RWPE2 (cell line): ENCODE data around the gene SSC5D.

Source experiments
- ATAC-seq: fragments of 200-7000 bp; cut with Tn5 transposase; 3 replicates; pipeline ENCODE4 v1.9.1; 2021; ENCODE audit warnings: low read depth
- DNase-seq: peaks from one replicate; pipeline ENCODE4 v3.0.0-alpha.2; 2020; ENCODE audit warnings: low spot score
- H3K27ac ChIP-seq: fragments of 450-650 bp; 2 replicates; pipeline ENCODE4 v1.5.1; 2017; ENCODE audit warnings: mild to moderate bottlenecking; ENCODE audit not compliant: poor library complexity, severe bottlenecking
- H3K27me3 ChIP-seq: fragments of 250-450 bp; sonication (Bioruptor Pico); 2 replicates; pipeline ENCODE4 v1.5.1; 2021; ENCODE audit warnings: mild to moderate bottlenecking, moderate library complexity; ENCODE audit not compliant: insufficient read depth, poor library complexity, severe bottlenecking
- H3K36me3 ChIP-seq: fragments of 250-450 bp; sonication (Bioruptor Pico); 2 replicates; pipeline ENCODE4 v1.5.1; 2020; ENCODE audit warnings: low read depth, mild to moderate bottlenecking, moderate library complexity
- H3K4me1 ChIP-seq: fragments of 250-450 bp; sonication (Bioruptor Pico); 2 replicates; pipeline ENCODE4 v1.5.1; 2021; ENCODE audit warnings: mild to moderate bottlenecking, moderate library complexity; ENCODE audit not compliant: insufficient read depth, poor library complexity, severe bottlenecking
- H3K4me3 ChIP-seq: fragments of 250-450 bp; sonication (Bioruptor Pico); 2 replicates; pipeline ENCODE4 v1.5.1; 2021; ENCODE audit warnings: mild to moderate bottlenecking, moderate library complexity; ENCODE audit not compliant: severe bottlenecking
- H3K9me3 ChIP-seq: fragments of 250-450 bp; sonication (Bioruptor Pico); 2 replicates; pipeline ENCODE4 v1.5.1; 2021; ENCODE audit warnings: mild to moderate bottlenecking, moderate library complexity; ENCODE audit not compliant: severe bottlenecking
- CTCF ChIP-seq: fragments of 450-650 bp; IDR thresholded peaks from one replicate; pipeline ENCODE4 v1.5.1; 2017; ENCODE audit warnings: mild to moderate bottlenecking, moderate library complexity; ENCODE audit not compliant: poor library complexity, severe bottlenecking

The SSC5D gene

DNA sequence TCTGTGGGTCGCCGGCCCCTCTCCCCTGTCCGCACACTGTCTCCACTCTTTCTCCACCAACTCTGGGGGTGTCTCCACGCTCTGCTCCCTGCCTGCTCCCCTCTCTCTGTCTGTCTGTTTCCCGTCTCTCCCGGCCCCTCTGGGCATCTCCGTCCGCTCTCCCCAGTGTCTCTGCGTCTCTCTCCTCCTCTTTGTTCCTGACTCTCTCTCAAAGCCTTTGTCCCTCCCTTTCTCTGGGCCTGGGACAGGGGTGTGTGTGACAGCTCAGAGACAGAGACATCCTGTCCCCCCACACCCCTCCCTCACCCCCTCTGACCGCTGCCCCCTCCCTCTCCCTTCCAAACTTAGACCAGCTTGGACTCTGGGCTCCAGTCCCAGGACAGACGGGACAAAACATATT, 57.8 kb downstream of the SSC5D start:
- no peak for ATAC-seq
- Histone ChIP-seq H3K4me1 (peaks cover 18% of the 10 kb centered on the region), H3K27ac (no peak overlapping the region), H3K9me3 (no peaks in the 10 kb centered on the region), H3K36me3 (no peaks in the 10 kb centered on the region), H3K4me3 (no peak overlapping the region), H3K27me3 (no peaks in the 10 kb centered on the region)
- TF ChIP-seq CTCF = no peak
- no peak for DNase-seq

DNA sequence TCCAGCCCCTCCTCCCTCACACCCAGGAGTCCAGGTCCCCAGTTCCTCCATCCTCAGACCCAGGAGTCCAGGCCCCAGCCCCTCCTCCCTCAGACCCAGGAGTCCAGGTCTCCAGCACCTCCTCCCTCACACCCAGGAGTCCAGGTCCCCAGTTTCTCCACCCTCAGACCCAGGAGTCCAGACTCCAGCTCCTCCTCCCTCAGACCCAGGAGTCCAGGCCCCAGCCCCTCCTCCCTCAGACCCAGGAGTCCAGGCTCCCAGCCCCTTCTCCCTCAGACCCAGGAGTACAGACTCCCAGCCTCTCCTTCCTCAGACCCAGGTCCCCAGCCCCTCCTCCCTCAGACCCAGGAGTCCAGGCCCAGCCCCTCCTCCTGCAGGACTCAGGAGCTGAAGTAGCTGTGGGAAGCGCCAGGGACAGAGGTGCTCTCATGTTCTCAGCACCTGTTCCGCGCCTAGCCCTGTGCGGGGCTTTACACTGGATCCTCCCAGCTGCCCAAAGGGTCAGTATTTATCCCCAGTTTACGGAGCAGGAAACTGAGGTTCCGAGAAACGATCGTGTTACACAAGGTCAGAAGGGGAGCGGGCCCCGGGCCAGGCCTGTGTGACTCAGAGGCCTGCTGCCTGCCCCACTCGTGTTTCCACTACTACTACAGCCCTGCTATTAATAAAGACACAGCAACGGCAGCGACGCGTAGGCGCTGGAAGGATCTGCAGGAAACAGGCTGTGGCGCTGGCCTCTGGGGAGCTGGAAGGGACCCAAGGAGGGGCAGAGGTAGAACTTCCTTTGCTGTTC, 58.8 kb downstream of the SSC5D start:
- H3K4me3 ChIP-seq = no peak overlapping the region
- no peaks in the 10 kb centered on the region for H3K9me3 ChIP-seq
- no peaks in the 10 kb centered on the region for H3K27me3 ChIP-seq
- no peak for ATAC-seq
- TF ChIP-seq CTCF = no peak
- no peaks in the 10 kb centered on the region for H3K36me3 ChIP-seq
- no peak overlapping the region for H3K27ac ChIP-seq
- peaks cover 18% of the 10 kb centered on the region for H3K4me1 ChIP-seq
- DNase-seq = no peak

- no peak for TF ChIP-seq CTCF
- H3K9me3 ChIP-seq = no peaks in the 10 kb centered on the region
- H3K27me3 ChIP-seq = no peaks in the 10 kb centered on the region
- peak overlapping the region; percentile 90 for H3K27ac ChIP-seq
- peak; percentile 67 for ATAC-seq
- no peak overlapping the region for H3K4me3 ChIP-seq
- H3K4me1 ChIP-seq = peaks cover 28% of the 10 kb centered on the region
- H3K36me3 ChIP-seq = no peaks in the 10 kb centered on the region
- DNase-seq = no peak
These were observed 61.5 kb downstream of the SSC5D start for GRCh38 chr19:55549500-55550320.

- ATAC-seq (no peak), DNase-seq (no peak)
- H3K4me1 ChIP-seq = peaks cover 28% of the 10 kb centered on the region
- peak overlapping the region; percentile 90 for H3K27ac ChIP-seq
- TF ChIP-seq CTCF = no peak
- H3K27me3 ChIP-seq = no peaks in the 10 kb centered on the region
- H3K36me3 ChIP-seq = no peaks in the 10 kb centered on the region
- H3K4me3 ChIP-seq = no peak overlapping the region
- H3K9me3 ChIP-seq = no peaks in the 10 kb centered on the region
These were observed 62.0 kb downstream of the SSC5D start for GRCh38 chr19:55550321-55550650.
